ENCODE measurements around the gene DRAP1.

The DRAP1 gene

DNA sequence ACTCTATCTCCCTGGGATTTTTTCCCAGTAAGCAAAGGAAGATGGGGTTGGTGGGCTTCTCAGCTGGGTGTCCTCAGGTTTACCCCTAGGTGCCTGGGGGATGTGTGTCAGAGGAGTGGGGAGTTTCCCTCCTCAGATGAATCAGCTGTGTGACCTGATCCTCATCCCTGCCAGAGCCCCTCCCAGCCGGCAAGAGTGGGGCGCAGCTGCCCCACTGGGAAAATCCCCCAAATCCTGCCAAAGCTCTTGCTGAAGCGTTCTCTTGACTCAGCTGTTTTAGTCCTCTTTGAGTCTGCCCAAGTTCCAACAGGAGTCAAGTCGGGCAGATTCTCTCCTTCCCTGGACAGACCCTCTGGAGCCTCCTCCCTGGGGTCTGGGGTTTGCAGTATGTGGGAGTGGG lies 6.4 kb upstream of the DRAP1 start:
- Histone ChIP-seq H3K27me3 (ENCODE audit: insufficient read depth, low read depth, severe bottlenecking) (no peaks in the 10 kb centered on the region), H3K36me3 (no peaks in the 10 kb centered on the region; the same call in 1 of the 2 replicates), H3K4me3 (ENCODE audit: low read depth, low read length) (no peak overlapping the region), H3K9me3 (ENCODE audit: severe bottlenecking) (no peaks in the 10 kb centered on the region), H3K27ac (no peak overlapping the region)
- no peak for DNase-seq
- TF ChIP-seq, protein P1, sequence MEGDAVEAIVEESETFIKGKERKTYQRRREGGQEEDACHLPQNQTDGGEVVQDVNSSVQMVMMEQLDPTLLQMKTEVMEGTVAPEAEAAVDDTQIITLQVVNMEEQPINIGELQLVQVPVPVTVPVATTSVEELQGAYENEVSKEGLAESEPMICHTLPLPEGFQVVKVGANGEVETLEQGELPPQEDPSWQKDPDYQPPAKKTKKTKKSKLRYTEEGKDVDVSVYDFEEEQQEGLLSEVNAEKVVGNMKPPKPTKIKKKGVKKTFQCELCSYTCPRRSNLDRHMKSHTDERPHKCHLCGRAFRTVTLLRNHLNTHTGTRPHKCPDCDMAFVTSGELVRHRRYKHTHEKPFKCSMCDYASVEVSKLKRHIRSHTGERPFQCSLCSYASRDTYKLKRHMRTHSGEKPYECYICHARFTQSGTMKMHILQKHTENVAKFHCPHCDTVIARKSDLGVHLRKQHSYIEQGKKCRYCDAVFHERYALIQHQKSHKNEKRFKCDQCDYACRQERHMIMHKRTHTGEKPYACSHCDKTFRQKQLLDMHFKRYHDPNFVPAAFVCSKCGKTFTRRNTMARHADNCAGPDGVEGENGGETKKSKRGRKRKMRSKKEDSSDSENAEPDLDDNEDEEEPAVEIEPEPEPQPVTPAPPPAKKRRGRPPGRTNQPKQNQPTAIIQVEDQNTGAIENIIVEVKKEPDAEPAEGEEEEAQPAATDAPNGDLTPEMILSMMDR (IDR thresholded peaks at IDR 0.05; ENCODE audit: low read depth, low read length) = no peak

DNA sequence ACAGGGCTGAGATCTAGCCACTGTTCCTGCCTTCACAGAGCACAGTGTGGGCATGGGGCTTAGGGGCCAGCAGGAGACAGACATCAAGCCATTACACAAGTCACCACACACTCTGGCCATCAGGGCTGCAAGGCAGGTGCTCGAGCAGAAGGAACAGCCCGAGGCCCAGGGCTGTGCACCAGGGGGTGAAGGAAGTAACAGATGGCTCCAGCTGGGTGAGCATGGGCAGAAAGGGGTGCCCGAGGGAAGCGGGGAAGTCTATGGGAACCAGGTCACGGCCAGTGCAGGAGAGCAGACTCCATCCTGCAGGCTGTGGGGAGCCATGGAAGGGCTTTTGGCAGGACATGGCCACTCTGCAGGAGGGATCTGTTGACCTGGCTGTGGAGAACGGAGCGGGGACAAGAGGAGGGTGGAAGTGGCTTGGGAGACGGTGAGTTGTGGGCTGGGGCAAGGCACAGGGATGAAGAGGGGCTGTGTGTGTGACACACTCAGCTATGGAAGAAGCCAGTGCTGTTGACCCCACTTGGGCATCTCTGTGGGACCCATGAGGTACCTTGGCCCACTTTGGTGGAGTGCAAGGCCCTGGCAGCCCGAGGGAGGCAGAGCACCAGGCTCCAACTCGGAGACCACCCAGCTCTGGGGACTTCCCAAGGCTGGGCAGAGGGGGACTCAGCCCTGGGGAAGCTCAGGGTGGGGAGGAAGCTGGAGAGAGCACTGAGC lies 4.0 kb upstream of the DRAP1 start:
- no peak overlapping the region for H3K27ac ChIP-seq
- H3K4me3 ChIP-seq (ENCODE audit: low read depth, low read length) = no peak overlapping the region
- TF ChIP-seq, protein P1 (IDR thresholded peaks at IDR 0.05; ENCODE audit: low read depth, low read length) = no peak

DNA sequence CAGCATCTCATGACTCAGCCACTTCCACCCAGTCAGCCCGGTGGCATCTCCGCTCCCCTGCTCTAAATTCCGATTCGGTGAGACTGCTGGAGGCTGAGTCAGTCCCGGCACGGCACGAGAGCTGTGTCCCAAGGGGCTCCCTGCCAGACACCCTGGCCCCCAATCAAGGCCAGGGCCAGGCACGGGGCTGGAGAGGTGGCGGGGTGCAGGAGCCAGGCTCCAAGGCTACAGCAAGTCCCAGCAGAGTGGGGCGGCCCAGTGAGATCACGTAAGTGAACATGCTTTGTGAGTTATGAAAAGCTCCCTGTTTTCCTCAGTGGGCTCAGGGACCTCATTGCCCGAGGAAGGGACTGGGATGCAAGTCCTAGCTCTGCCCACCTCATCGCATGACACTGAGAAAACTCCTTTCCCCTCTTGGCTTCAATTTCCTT lies 3.4 kb upstream of the DRAP1 start:
- Histone ChIP-seq H3K27me3 (ENCODE audit: insufficient read depth, low read depth, severe bottlenecking) (no peaks in the 10 kb centered on the region), H3K4me3 (ENCODE audit: low read depth, low read length) (no peak overlapping the region), H3K9me3 (ENCODE audit: severe bottlenecking) (no peaks in the 10 kb centered on the region), H3K27ac (no peak overlapping the region), H3K36me3 (no peaks in the 10 kb centered on the region; the same call in 1 of the 2 replicates)
- TF ChIP-seq, protein P1 (IDR thresholded peaks at IDR 0.05; ENCODE audit: low read depth, low read length) = no peak
- no peak for DNase-seq

More for the DNA sequence above, 4.0 kb upstream of the DRAP1 start:
- Histone ChIP-seq H3K36me3 (no peaks in the 10 kb centered on the region; the same call in 1 of the 2 replicates), H3K9me3 (ENCODE audit: severe bottlenecking) (no peaks in the 10 kb centered on the region), H3K27me3 (ENCODE audit: insufficient read depth, low read depth, severe bottlenecking) (no peaks in the 10 kb centered on the region)
- DNase-seq = peak; percentile 36

DNA sequence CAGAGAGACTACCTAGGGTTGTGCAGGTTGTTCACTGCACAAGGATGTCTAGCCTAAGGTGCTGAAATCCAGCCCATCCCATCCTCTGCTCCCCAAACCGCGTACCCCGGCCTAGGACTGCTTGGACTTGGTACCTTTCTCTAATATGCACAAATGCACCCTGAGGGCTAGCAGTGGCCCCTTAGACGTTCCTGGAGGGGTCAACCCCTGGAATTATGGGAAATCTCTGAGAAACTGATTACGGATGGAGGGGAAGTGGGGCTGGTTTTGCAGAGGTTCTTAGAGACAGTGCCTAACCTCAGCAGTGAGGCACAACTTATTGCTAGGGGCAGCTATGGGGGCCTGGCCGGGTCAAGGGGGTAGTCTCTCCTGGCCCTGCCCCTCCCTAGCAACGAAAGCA lies 2.8 kb upstream of the DRAP1 start:
- Histone ChIP-seq H3K27ac (no peak overlapping the region), H3K4me3 (ENCODE audit: low read depth, low read length) (no peak overlapping the region), H3K9me3 (ENCODE audit: severe bottlenecking) (no peaks in the 10 kb centered on the region), H3K27me3 (ENCODE audit: insufficient read depth, low read depth, severe bottlenecking) (no peaks in the 10 kb centered on the region), H3K36me3 (peaks cover 2% of the 10 kb centered on the region; the same call in 1 of the 2 replicates)
- no peak for DNase-seq
- TF ChIP-seq, protein P1 (IDR thresholded peaks at IDR 0.05; ENCODE audit: low read depth, low read length) = no peak

DNA sequence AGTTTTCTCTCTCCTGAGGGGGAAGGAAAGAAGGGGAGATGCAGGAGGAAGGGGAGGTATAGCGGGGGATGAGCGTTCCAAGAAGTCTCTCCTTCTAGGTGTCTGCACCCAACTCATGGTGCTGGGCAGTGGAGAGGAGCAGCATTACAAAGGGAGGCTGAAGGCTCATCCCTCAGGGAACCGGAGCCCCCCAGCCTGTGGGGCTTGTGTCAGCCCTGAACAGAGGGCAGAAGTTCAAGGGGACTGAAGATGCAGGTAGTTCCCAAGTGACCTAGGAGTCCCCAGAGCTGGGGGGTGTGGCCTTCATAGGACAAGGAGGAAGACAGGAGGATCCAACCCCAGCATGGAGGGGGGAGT lies 2.2 kb upstream of the DRAP1 start:
- peaks cover 4% of the 10 kb centered on the region; the same call in 1 of the 2 replicates for H3K36me3 ChIP-seq
- H3K4me3 ChIP-seq (ENCODE audit: low read depth, low read length) = no peak overlapping the region
- DNase-seq = no peak
- TF ChIP-seq, protein P1 (IDR thresholded peaks at IDR 0.05; ENCODE audit: low read depth, low read length) = no peak
- H3K9me3 ChIP-seq (ENCODE audit: severe bottlenecking) = no peaks in the 10 kb centered on the region
- no peak overlapping the region for H3K27ac ChIP-seq
- H3K27me3 ChIP-seq (ENCODE audit: insufficient read depth, low read depth, severe bottlenecking) = no peaks in the 10 kb centered on the region

Data from WERI-Rb-1 (cell line).